ENCODE data around the gene C2orf76. TPM values are rescaled to one million over a fixed set of nuclear protein-coding genes. Genes with fewer than 3 reads are reported as not detected.

Gene C2orf76
- total RNA-seq, 1 experiment from 2014 or later: 10.2 TPM

DNA sequence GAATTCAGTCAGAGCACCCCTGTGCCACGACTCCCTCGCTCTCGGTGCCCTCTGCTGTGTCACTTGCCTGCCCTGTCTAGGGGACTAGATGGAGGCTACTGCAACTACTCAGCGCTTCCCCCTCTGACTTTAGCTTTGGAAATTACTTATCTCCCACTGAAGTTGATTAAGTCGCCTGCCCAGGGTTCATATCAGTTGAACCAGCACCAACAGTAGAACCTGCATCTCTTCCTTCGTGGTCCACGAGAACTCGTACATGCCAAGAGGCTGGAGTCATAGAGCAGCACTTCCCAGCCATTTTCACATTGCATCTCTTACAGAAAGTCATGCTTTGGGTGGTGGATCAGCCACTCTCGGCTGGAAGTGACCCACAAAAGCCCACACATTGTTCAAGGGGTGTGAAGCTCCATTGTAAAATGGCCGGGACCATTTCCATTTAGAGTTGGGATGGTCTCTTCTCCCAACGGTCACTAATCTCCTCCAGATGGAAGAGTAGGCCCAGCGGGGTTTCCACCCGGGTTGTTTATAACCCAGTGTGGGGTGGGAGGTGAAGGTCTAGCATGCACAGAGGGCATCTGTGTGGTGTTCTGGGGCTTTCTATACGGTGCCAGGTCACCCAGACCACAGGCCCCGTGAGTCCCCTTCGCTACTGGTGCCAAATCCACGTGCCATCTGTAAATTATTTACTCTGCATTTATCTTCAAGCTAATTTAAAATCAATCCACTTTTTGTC, 105.0 kb downstream of the C2orf76 start:
- DNase-seq: no peak
- H3K4me1 ChIP-seq (ENCODE audit: insufficient read depth, low read length): peaks cover 2% of the 10 kb centered on the region
- CTCF ChIA-PET: no interaction called here

DNA sequence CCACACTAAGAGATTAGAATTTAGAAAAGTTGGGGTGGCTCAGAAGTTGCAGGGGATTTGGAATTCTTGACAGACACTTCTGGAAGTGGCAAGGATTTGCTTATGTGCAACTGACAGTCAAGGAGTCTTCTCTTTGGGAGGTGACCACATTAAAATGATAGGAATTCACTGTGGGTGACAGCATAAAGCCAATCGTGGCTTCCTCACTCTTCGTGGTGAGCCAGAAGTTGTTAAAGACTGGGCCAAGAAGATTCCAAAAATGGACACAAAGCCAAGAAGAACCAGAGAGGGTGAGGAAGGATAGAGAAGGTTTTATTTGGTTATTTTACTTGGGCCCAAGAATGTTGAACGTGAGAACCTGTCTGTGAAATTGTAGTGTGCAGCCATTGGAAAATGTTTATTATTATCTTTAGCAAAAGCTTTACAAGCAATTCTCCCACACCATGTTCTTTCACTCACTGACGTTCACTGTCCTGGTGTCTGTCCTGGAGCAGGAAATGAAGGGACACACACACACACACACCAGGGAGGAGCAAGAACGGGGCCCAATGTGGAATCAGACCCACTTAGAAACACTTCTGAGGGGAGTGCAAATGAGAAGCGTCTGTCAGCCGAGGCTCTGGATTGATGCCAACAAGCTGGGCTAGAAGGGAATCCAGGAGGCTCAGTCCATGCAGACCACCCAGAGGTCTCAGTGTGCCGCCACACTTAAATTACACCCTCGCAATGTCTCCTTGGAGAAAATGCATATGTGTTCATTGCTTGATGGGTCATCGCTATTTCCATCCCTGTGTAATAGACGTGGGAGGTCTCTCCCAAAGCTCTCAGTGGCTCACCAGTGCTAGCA, 105.8 kb downstream of the C2orf76 start:
- ATAC-seq (no peak), DNase-seq (no peak)
- Histone ChIP-seq H3K27me3 (ENCODE audit: low read length) (no peaks in the 10 kb centered on the region), H3K4me3 (ENCODE audit: low read length) (no peak overlapping the region), H4K20me1 (ENCODE audit: low read length) (no peaks in the 10 kb centered on the region), H3K4me1 (ENCODE audit: insufficient read depth, low read length) (peaks cover 10% of the 10 kb centered on the region), H3K4me2 (ENCODE audit: low read length) (no peak overlapping the region), H3K9ac (ENCODE audit: low read length) (no peak overlapping the region), H3F3A (ENCODE audit: low read length, unreplicated experiment) (no peaks in the 10 kb centered on the region), H3K36me3 (ENCODE audit: low read depth, low read length) (no peaks in the 10 kb centered on the region; the same call in 1 of the 2 replicates), H3K27ac (ENCODE audit: low read length) (no peak overlapping the region), H2AFZ (ENCODE audit: low read length) (no peak overlapping the region), H3K9me2 (replicated peaks; ENCODE audit: low read length) (no peaks in the 10 kb centered on the region), H3K79me2 (ENCODE audit: low read length) (no peaks in the 10 kb centered on the region), H3K9me3 (ENCODE audit: low read length) (no peaks in the 10 kb centered on the region)
- intact Hi-C loops (cut with micrococcal nuclease): no loop called here
- TF ChIP-seq EZH2 (IDR thresholded peaks at IDR 0.05; ENCODE audit: low read length, unreplicated experiment) (no peak), EZH2phosphoT487 (IDR thresholded peaks at IDR 0.05; ENCODE audit: borderline replicate concordance, low read length) (no peak)
- TF ChIP-seq, protein P1, sequence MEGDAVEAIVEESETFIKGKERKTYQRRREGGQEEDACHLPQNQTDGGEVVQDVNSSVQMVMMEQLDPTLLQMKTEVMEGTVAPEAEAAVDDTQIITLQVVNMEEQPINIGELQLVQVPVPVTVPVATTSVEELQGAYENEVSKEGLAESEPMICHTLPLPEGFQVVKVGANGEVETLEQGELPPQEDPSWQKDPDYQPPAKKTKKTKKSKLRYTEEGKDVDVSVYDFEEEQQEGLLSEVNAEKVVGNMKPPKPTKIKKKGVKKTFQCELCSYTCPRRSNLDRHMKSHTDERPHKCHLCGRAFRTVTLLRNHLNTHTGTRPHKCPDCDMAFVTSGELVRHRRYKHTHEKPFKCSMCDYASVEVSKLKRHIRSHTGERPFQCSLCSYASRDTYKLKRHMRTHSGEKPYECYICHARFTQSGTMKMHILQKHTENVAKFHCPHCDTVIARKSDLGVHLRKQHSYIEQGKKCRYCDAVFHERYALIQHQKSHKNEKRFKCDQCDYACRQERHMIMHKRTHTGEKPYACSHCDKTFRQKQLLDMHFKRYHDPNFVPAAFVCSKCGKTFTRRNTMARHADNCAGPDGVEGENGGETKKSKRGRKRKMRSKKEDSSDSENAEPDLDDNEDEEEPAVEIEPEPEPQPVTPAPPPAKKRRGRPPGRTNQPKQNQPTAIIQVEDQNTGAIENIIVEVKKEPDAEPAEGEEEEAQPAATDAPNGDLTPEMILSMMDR (conservative IDR thresholded peaks at IDR 0.05; ENCODE audit: low read depth, low read length): no peak
- BruUV-seq (replicated peaks): no TSS peak
- POLR2A ChIA-PET (ENCODE audit: unreplicated experiment): no interaction called here
- CTCF ChIA-PET: no interaction called here

More for the DNA sequence above, 105.0 kb downstream of the C2orf76 start:
- no TSS peak for BruUV-seq (replicated peaks)
- no peaks in the 10 kb centered on the region for H3K27me3 ChIP-seq (ENCODE audit: low read length)
- TF ChIP-seq EZH2phosphoT487 (IDR thresholded peaks at IDR 0.05; ENCODE audit: borderline replicate concordance, low read length) (no peak), EZH2 (IDR thresholded peaks at IDR 0.05; ENCODE audit: low read length, unreplicated experiment) (no peak)
- ATAC-seq: no peak
- intact Hi-C loops (cut with micrococcal nuclease): no loop called here
- no peaks in the 10 kb centered on the region; the same call in 1 of the 2 replicates for H3K36me3 ChIP-seq (ENCODE audit: low read depth, low read length)
- POLR2A ChIA-PET (ENCODE audit: unreplicated experiment): no interaction called here
- no peak overlapping the region for H3K27ac ChIP-seq (ENCODE audit: low read length)
- H3K79me2 ChIP-seq (ENCODE audit: low read length): no peaks in the 10 kb centered on the region
- no peak overlapping the region for H3K9ac ChIP-seq (ENCODE audit: low read length)
- no peaks in the 10 kb centered on the region for H3F3A ChIP-seq (ENCODE audit: low read length, unreplicated experiment)
- H2AFZ ChIP-seq (ENCODE audit: low read length): no peak overlapping the region
- no peaks in the 10 kb centered on the region for H3K9me3 ChIP-seq (ENCODE audit: low read length)
- H3K9me2 ChIP-seq (replicated peaks; ENCODE audit: low read length): no peaks in the 10 kb centered on the region
- H3K4me3 ChIP-seq (ENCODE audit: low read length): no peak overlapping the region
- no peak overlapping the region for H3K4me2 ChIP-seq (ENCODE audit: low read length)
- no peaks in the 10 kb centered on the region for H4K20me1 ChIP-seq (ENCODE audit: low read length)

DNA sequence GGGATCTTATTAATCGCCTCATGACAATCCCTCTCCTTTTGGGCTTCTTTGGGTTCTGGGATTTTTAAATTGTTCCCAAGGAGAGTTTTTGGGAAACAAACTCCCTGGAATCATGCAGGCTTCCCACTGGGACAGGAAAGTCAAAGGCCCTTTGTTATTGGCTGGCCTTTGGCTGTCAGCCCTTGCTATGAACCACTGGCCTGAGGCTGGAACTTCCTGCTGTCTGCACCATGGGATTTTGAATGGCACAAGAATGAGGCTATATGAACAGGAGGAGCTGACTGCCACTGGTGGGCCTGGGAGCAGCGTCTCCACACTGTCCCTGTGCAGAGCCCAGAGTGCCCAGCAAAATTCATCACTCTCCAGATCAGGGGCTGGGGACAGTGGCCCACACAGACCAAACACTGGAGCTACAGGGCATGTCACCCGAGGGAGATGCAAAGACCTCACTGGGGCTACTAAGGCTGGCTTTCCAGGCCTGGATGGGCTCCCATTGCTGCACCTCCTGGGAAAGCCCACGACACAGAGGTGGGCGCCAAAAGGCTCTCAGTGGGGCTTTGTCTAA, 107.3 kb downstream of the C2orf76 start:
- Histone ChIP-seq H3K36me3 (ENCODE audit: low read depth, low read length) (peaks cover 8% of the 10 kb centered on the region; the same call in 1 of the 2 replicates), H3K9me3 (ENCODE audit: low read length) (no peaks in the 10 kb centered on the region), H3K9ac (ENCODE audit: low read length) (no peak overlapping the region), H3K4me1 (ENCODE audit: insufficient read depth, low read length) (peaks cover 20% of the 10 kb centered on the region), H3F3A (ENCODE audit: low read length, unreplicated experiment) (no peaks in the 10 kb centered on the region), H4K20me1 (ENCODE audit: low read length) (no peaks in the 10 kb centered on the region), H2AFZ (ENCODE audit: low read length) (no peak overlapping the region), H3K4me2 (ENCODE audit: low read length) (no peak overlapping the region), H3K27me3 (ENCODE audit: low read length) (no peaks in the 10 kb centered on the region), H3K9me2 (replicated peaks; ENCODE audit: low read length) (no peaks in the 10 kb centered on the region), H3K27ac (ENCODE audit: low read length) (no peak overlapping the region), H3K79me2 (ENCODE audit: low read length) (peaks cover 6% of the 10 kb centered on the region; the same call in 1 of the 2 replicates), H3K4me3 (ENCODE audit: low read length) (no peak overlapping the region)
- ChIA-PET POLR2A (ENCODE audit: unreplicated experiment) (interaction anchor here (0.6 kb wide), 1 partner anchor 974 kb away, joined by 3 read pairs; no protein-coding TSS in a partner anchor), CTCF (no interaction called here)
- no peak for ATAC-seq
- BruUV-seq (replicated peaks): no TSS peak
- intact Hi-C loops (cut with micrococcal nuclease): no loop called here
- DNase-seq: no peak
- TF ChIP-seq, protein P1 (conservative IDR thresholded peaks at IDR 0.05; ENCODE audit: low read depth, low read length): no peak
- TF ChIP-seq EZH2 (IDR thresholded peaks at IDR 0.05; ENCODE audit: low read length, unreplicated experiment): no peak
- TF ChIP-seq EZH2phosphoT487 (IDR thresholded peaks at IDR 0.05; ENCODE audit: borderline replicate concordance, low read length): no peak

All from PC-3 (cell line).